GM23248 (cell line): ENCODE data around the gene ENPEP. TPM values are rescaled to one million over a fixed set of nuclear protein-coding genes. Genes with fewer than 3 reads are reported as not detected.
A peak's percentile ranks its signal among the peaks of the same experiment; 100 is the strongest.
"Not testable (repeated sequence)": the region's sequence is repeated elsewhere in the genome, so short reads cannot be mapped to it uniquely, and the experiment has no call there.

Source experiments
- DNase-seq: peaks from one replicate; pipeline ENCODE4 v3.0.0-alpha.2; 2015
- H2AFZ ChIP-seq: fragments of 200-600 bp; sonication (generic); 2 replicates; pipeline ENCODE4 v1.6.1; 2016; ENCODE audit warnings: antibody characterized with exemption
- H3F3A ChIP-seq: fragments of 200-600 bp; sonication (generic); 2 replicates; pipeline ENCODE4 v1.6.1; 2016; ENCODE audit warnings: mild to moderate bottlenecking, antibody characterized with exemption, mixed run types; ENCODE audit not compliant: insufficient read depth
- H3K27ac ChIP-seq: fragments of 200-600 bp; sonication (generic); 2 replicates; pipeline ENCODE4 v1.5.1; 2016; ENCODE audit warnings: mild to moderate bottlenecking
- H3K27me3 ChIP-seq: fragments of 200-600 bp; sonication (generic); replicated peaks from 2 replicates; pipeline ENCODE4 v1.6.1; 2016; ENCODE audit warnings: mild to moderate bottlenecking; ENCODE audit not compliant: insufficient read depth
- H3K36me3 ChIP-seq: fragments of 200-600 bp; sonication (generic); 2 replicates; pipeline ENCODE4 v1.6.1; 2016; ENCODE audit warnings: low read depth, mild to moderate bottlenecking
- H3K4me1 ChIP-seq: fragments of 200-600 bp; sonication (generic); 2 replicates; pipeline ENCODE4 v1.6.1; 2016; ENCODE audit warnings: mild to moderate bottlenecking; ENCODE audit not compliant: insufficient read depth
- H3K4me2 ChIP-seq: fragments of 200-600 bp; sonication (generic); one replicate; pipeline ENCODE4 v1.6.1; 2016; ENCODE audit warnings: mild to moderate bottlenecking; ENCODE audit not compliant: unreplicated experiment
- H3K4me3 ChIP-seq: fragments of 200-600 bp; sonication (generic); 2 replicates; pipeline ENCODE4 v1.5.1; 2016; ENCODE audit warnings: mild to moderate bottlenecking
- H3K79me2 ChIP-seq: fragments of 200-600 bp; sonication (generic); 2 replicates; pipeline ENCODE4 v1.6.1; 2016; ENCODE audit warnings: mild to moderate bottlenecking; ENCODE audit not compliant: insufficient read depth
- H3K9ac ChIP-seq: fragments of 200-600 bp; sonication (generic); 2 replicates; pipeline ENCODE4 v1.6.1; 2016; ENCODE audit warnings: mild to moderate bottlenecking
- H3K9me2 ChIP-seq: fragments of 200-600 bp; sonication (generic); 2 replicates; pipeline ENCODE4 v1.6.1; 2016; ENCODE audit warnings: mixed run types, mild to moderate bottlenecking, moderate library complexity; ENCODE audit not compliant: insufficient read depth
- H3K9me3 ChIP-seq: fragments of 200-600 bp; sonication (generic); one replicate; pipeline ENCODE4 v1.6.1; 2017; ENCODE audit warnings: low read depth
- H4K20me1 ChIP-seq: fragments of 200-600 bp; sonication (generic); 2 replicates; pipeline ENCODE4 v1.6.0; 2016; ENCODE audit not compliant: insufficient read depth
- EZH2 ChIP-seq: fragments of 200-600 bp; sonication (generic); IDR thresholded peaks from 2 replicates; pipeline ENCODE4 v1.6.1; 2018; ENCODE audit warnings: antibody characterized with exemption, mild to moderate bottlenecking; ENCODE audit not compliant: insufficient read depth, poor library complexity, severe bottlenecking
- EZH2phosphoT487 ChIP-seq: fragments of 200-600 bp; sonication (generic); IDR thresholded peaks from 2 replicates; pipeline ENCODE4 v1.6.1; 2018; ENCODE audit warnings: antibody characterized with exemption, moderate library complexity, mild to moderate bottlenecking, low read depth; ENCODE audit not compliant: insufficient read depth
- WGBS, 2 experiments: methylation state at CpG; one replicate each; pipeline ENCODE4 v1.1.6; 2015 to 2017; ENCODE audit warnings: low lambda C conversion rate in 2 of 2, low coverage in 1 of 2; ENCODE audit errors: missing lambda C conversion rate in 2 of 2; 5-methylcytosine and 5-hydroxymethylcytosine counted together
- in situ Hi-C: fragments of 300-500 bp; cut with MboI; formaldehyde crosslinking; loops from 2 replicates; pipeline ENCODE4 v1.15.0; 2020
- polyA plus RNA-seq: library from polyadenylated mRNA; unstranded; fragments of >200 nt; fragmentation: Nextera tagmentation; extraction: Ambion mirVana; gene quantifications from 2 replicates; pipeline ENCODE4 v1.2.1, GENCODE V29; 2016
- total RNA-seq: library from RNA; depleted of rRNA; stranded (reverse); fragments of >200 nt; shearing (Covaris generic); gene quantifications from 2 replicates; pipeline ENCODE4 v1.2.3, GENCODE V29; 2014

ENPEP gene
- total and polyA plus RNA-seq, 2 experiments from 2014 or later: 0.11 TPM

DNA sequence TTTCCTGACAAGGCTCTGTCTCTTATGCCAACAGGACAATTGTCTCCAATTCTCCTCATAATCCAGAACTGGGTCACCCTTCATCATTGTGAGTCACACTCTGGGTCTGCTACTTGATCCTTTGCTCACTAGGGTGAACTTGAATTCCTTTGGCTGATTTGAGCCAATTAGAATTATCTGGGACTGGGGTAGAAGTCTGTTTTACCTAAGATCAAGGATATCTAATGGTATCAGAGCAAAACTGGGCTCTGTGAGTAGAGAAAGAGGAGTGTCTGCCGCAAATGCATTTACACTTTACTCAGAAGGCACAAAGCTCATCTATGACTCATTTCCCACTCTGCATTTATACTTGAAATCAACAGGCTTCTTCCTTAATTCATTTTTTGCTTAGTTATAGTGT, 74.3 kb downstream of the ENPEP start:
- H3K9ac ChIP-seq: no peak overlapping the region
- peak; percentile 47 for DNase-seq
- TF ChIP-seq EZH2phosphoT487: no peak
- no peak for TF ChIP-seq EZH2
- H3K27me3 ChIP-seq: no peaks in the 10 kb centered on the region
- no peak overlapping the region for H3K27ac ChIP-seq
- no peaks in the 10 kb centered on the region for H3K36me3 ChIP-seq
- H2AFZ ChIP-seq: no peak overlapping the region
- 87 to 95% methylated on average over 1 of the region's 1 CpG for WGBS, 2 experiments
- H3K4me3 ChIP-seq: no peak overlapping the region
- H4K20me1 ChIP-seq: no peaks in the 10 kb centered on the region
- H3K4me1 ChIP-seq: peaks cover 11% of the 10 kb centered on the region
- no peaks in the 10 kb centered on the region for H3F3A ChIP-seq
- in situ Hi-C loops: no loop called here
- H3K79me2 ChIP-seq: no peaks in the 10 kb centered on the region
- no peak overlapping the region for H3K4me2 ChIP-seq
- no peaks in the 10 kb centered on the region for H3K9me3 ChIP-seq
- H3K9me2 ChIP-seq: no peaks in the 10 kb centered on the region

DNA sequence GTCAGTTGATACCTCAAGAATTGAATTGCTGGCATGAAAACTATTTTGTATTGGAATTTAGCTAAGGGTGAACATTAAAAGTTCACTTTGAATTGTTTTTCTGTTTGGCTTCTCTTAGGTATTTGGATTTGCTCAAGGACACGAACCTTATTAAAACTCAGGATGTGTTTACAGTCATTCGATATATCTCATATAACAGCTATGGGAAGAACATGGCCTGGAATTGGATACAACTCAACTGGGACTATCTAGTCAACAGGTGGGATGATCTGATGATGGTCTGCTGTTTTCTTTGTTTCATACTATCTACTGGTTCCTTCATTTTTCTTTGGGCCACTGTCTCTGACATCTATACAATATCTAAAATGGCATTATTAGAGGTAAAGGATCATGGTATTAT, 77.2 kb downstream of the ENPEP start:
- no peak overlapping the region for H3K4me2 ChIP-seq
- no peaks in the 10 kb centered on the region for H3K9me3 ChIP-seq
- H3K4me1 ChIP-seq: peaks cover 11% of the 10 kb centered on the region
- no peaks in the 10 kb centered on the region for H4K20me1 ChIP-seq
- DNase-seq: no peak
- no peaks in the 10 kb centered on the region for H3K9me2 ChIP-seq
- H2AFZ ChIP-seq: no peak overlapping the region
- H3F3A ChIP-seq: no peaks in the 10 kb centered on the region
- TF ChIP-seq EZH2phosphoT487 (no peak), EZH2 (no peak)
- H3K36me3 ChIP-seq: no peaks in the 10 kb centered on the region
- H3K79me2 ChIP-seq: no peaks in the 10 kb centered on the region
- H3K27me3 ChIP-seq: no peaks in the 10 kb centered on the region
- H3K27ac ChIP-seq: no peak overlapping the region
- in situ Hi-C loops: no loop called here
- no peak overlapping the region for H3K4me3 ChIP-seq
- 74 to 85% methylated on average over 2 of the region's 2 CpGs for WGBS, 2 experiments
- H3K9ac ChIP-seq: no peak overlapping the region

DNA sequence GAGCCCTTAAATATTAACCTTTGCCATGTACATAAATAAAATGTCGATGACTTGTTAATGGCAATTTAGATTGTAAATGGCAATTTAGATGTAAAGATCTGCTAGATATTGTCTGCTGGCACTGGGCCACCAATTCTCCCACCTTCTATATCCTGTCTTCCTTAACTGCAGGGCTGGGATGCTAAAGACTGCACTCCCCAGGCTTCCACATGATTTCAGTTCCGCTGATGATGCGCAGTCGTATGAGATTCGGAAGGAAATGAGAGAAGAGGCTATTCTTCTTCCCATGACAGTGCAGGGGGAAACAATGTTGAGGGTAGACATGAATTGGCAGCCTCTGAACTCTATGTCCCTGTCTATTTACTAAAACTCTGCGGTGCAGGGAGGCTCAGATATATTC, 91.3 kb downstream of the ENPEP start:
- no peaks in the 10 kb centered on the region for H3K4me1 ChIP-seq
- in situ Hi-C loops: no loop called here
- no peak overlapping the region for H3K9ac ChIP-seq
- no peak for DNase-seq
- TF ChIP-seq EZH2 (no peak), EZH2phosphoT487 (no peak)
- no peak overlapping the region for H3K4me3 ChIP-seq
- H3F3A ChIP-seq: no peaks in the 10 kb centered on the region
- no peaks in the 10 kb centered on the region for H4K20me1 ChIP-seq
- no peaks in the 10 kb centered on the region for H3K9me3 ChIP-seq
- no peaks in the 10 kb centered on the region for H3K36me3 ChIP-seq
- no peak overlapping the region for H2AFZ ChIP-seq
- H3K27ac ChIP-seq: no peak overlapping the region
- 92 to 95% methylated on average over 6 of the region's 6 CpGs for WGBS, 2 experiments
- H3K4me2 ChIP-seq: no peak overlapping the region
- no peaks in the 10 kb centered on the region for H3K9me2 ChIP-seq
- H3K79me2 ChIP-seq: no peaks in the 10 kb centered on the region
- H3K27me3 ChIP-seq: no peaks in the 10 kb centered on the region

DNA sequence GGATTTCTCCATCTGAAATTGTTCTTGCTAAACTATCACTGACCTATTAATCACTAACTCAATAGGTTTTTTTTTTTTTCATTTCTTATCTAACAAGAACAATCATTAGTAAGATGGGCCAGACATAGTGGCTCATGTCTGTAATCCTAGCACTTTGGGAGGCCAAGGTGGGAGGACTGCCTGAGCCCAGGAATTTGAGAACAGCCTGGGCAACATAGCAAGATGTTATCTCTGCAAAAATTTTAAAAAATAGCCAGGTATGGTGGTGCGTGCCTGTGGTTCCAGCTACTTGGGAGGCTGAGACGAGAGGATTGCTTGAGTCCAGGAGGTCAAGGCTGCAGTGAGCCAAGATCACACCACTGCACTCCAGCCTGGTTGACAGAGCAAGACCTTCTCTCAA, 100.7 kb downstream of the ENPEP start:
- not testable (repeated sequence) for H3K9me2 ChIP-seq, H3K27me3 ChIP-seq, H3K4me2 ChIP-seq, H3K27ac ChIP-seq, H3K36me3 ChIP-seq, DNase-seq, H3K79me2 ChIP-seq, H3K9ac ChIP-seq, H3F3A ChIP-seq, H4K20me1 ChIP-seq, H3K4me3 ChIP-seq, H3K9me3 ChIP-seq, H3K4me1 ChIP-seq, H2AFZ ChIP-seq
- in situ Hi-C loops: loop anchor here (25.0 kb wide), 2 partner anchors 386 to 1036 kb away; no protein-coding TSS in a partner anchor
- WGBS, 2 experiments: 93 to 98% methylated on average over 2 of the region's 2 CpGs

DNA sequence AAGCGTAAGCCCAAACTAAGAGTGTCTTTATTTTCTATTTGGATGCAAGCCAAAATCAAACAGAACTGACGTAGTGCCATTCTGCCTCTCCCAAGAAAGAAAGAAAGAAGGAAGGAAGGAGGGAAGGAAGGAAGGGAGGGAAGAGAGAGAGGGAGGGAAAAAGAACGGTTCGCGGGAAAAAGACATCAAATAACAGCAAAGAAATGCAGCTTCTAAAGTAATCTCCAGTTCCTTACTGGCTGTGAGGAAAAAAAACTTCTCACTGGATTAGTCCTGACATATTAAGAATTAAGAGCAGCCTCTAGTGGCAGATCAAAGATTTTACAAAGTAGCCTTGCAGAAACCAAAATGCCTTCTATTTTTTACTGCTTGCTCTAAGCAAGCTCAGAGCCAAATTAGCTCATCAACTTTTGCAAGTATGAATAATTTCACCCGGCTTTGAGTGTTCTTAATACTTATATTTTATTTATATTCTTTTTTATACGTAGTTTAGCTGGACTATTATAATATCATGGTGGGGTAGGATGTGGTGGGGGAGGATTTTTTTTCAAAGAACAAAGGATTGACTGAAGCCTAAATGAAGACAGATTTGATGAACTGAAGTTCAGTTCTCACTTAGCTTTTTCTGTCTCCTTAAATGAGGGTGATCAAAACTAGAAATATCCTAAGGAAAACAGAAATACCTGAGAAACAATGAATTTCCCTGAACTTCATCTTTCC, 110.3 kb downstream of the ENPEP start:
- H3K9ac ChIP-seq: 0 out of 2 replicates have a peak overlapping the region, but pooled peaks have one; percentile 38
- H3K4me1 ChIP-seq: no peaks in the 10 kb centered on the region; the same call in 1 of the 2 replicates
- no peaks in the 10 kb centered on the region for H3K9me3 ChIP-seq
- H3K27ac ChIP-seq: no peak overlapping the region
- H2AFZ ChIP-seq: peak overlapping the region; percentile 82
- H3K4me3 ChIP-seq: peak overlapping the region; percentile 61
- H3K27me3 ChIP-seq: no peaks in the 10 kb centered on the region
- H3K4me2 ChIP-seq: peak overlapping the region; percentile 99
- H3F3A ChIP-seq: no peaks in the 10 kb centered on the region
- no peaks in the 10 kb centered on the region for H4K20me1 ChIP-seq
- in situ Hi-C loops: loop anchor here (25.0 kb wide), 2 partner anchors 376 to 1026 kb away; no protein-coding TSS in a partner anchor
- DNase-seq: peak; percentile 87
- no peaks in the 10 kb centered on the region for H3K9me2 ChIP-seq
- no peaks in the 10 kb centered on the region for H3K36me3 ChIP-seq
- no peak for TF ChIP-seq EZH2phosphoT487
- no peak for TF ChIP-seq EZH2
- no peaks in the 10 kb centered on the region for H3K79me2 ChIP-seq
- 9 to 13% methylated on average over 7 of the region's 7 CpGs for WGBS, 2 experiments
